ENCODE results near the gene IKZF1. TPM values are rescaled to one million over a fixed set of nuclear protein-coding genes. Genes with fewer than 3 reads are reported as not detected.

Gene IKZF1
- total RNA-seq, 1 experiment from 2014 or later: 0.77 TPM

DNA sequence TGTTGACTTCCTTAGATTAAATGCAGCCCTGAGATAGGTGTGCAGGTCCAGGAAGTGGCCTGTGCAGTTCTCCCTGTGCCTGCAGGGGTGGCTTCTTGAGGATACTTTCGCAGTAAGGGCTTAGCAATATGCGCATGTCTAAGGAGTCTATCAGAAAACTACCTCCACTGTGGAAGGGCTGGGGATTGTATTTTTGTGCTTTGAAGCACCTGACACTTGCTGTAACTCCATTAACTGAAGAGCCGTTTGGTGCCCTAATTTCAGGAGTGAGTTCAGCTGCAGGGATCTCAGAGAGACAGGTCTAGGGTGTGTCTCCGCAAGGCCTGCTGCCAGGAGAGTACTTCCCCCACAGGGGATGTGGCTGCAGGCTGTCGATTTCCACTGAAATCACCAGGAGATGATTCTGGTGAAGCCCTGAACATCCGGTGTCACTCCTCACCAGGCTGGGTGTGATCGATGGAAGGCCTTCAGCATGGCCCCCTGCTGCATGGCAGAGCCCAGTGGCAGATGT is 35.5 kb downstream of the IKZF1 start:
- H3K27me3 ChIP-seq (ENCODE audit: control insufficient read depth, insufficient read depth, low read length): peaks cover 17% of the 10 kb centered on the region
- POLR2A ChIA-PET: no interaction called here

DNA sequence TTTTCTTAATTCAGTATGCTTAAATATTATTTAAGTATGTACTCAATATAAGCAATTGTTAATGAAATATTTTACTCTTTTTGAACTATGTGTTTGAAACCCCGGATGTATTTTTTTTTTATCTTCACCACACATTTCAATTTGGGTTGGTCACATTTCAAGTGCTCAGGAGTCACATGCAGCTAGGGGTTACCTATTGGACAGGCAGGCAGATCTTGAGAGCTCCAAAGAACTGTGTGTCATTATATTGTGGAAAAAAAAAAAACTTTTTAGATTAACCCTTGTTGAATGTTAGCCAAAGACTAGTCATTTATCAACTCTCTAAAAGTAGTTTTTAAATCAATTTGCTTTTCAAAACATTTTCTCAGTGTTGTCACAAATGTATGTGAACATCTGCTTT is 37.2 kb downstream of the IKZF1 start:
- Histone ChIP-seq H3K4me1 (ENCODE audit: control insufficient read depth, insufficient read depth, low read length) (peaks cover 6% of the 10 kb centered on the region; the same call in 1 of the 2 replicates), H3K4me3 (ENCODE audit: low read depth in 2 of 2, low read length in 2 of 2) (no peak overlapping the region), H3K36me3 (ENCODE audit: control insufficient read depth, insufficient read depth, low read length) (no peaks in the 10 kb centered on the region), H3K27ac (ENCODE audit: low read length) (no peak overlapping the region), H3K9me3 (ENCODE audit: control insufficient read depth, insufficient read depth, low read depth, low read length) (no peaks in the 10 kb centered on the region), H3K27me3 (ENCODE audit: control insufficient read depth, insufficient read depth, low read length) (peaks cover 21% of the 10 kb centered on the region)
- BruUV-seq (replicated peaks): no TSS peak
- in situ Hi-C loops (cut with HindIII; ENCODE audit: low pct_unique_long_range_greater_than_20kb, low sequenced_read_pairs) (no loop called here), intact Hi-C loops (cut with micrococcal nuclease; ENCODE audit: unreplicated experiment) (no loop called here)
- ChIA-PET POLR2A (no interaction called here), CTCF (no interaction called here)
- no peak for DNase-seq (ENCODE audit: low read depth, low spot score)
- no peak for ATAC-seq
- no peak for TF ChIP-seq POLR2AphosphoS5 (IDR thresholded peaks at IDR 0.05; ENCODE audit: low read depth, low read length)
- TF ChIP-seq SIN3A (IDR thresholded peaks at IDR 0.05; ENCODE audit: borderline replicate concordance, insufficient read depth, low read depth, low read length): no peak
- TF ChIP-seq, protein P1, sequence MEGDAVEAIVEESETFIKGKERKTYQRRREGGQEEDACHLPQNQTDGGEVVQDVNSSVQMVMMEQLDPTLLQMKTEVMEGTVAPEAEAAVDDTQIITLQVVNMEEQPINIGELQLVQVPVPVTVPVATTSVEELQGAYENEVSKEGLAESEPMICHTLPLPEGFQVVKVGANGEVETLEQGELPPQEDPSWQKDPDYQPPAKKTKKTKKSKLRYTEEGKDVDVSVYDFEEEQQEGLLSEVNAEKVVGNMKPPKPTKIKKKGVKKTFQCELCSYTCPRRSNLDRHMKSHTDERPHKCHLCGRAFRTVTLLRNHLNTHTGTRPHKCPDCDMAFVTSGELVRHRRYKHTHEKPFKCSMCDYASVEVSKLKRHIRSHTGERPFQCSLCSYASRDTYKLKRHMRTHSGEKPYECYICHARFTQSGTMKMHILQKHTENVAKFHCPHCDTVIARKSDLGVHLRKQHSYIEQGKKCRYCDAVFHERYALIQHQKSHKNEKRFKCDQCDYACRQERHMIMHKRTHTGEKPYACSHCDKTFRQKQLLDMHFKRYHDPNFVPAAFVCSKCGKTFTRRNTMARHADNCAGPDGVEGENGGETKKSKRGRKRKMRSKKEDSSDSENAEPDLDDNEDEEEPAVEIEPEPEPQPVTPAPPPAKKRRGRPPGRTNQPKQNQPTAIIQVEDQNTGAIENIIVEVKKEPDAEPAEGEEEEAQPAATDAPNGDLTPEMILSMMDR (IDR thresholded peaks at IDR 0.05): no peak
- no peak for TF ChIP-seq TCF7L2 (IDR thresholded peaks at IDR 0.05; ENCODE audit: low read depth, low read length)
- TF ChIP-seq, protein P2, sequence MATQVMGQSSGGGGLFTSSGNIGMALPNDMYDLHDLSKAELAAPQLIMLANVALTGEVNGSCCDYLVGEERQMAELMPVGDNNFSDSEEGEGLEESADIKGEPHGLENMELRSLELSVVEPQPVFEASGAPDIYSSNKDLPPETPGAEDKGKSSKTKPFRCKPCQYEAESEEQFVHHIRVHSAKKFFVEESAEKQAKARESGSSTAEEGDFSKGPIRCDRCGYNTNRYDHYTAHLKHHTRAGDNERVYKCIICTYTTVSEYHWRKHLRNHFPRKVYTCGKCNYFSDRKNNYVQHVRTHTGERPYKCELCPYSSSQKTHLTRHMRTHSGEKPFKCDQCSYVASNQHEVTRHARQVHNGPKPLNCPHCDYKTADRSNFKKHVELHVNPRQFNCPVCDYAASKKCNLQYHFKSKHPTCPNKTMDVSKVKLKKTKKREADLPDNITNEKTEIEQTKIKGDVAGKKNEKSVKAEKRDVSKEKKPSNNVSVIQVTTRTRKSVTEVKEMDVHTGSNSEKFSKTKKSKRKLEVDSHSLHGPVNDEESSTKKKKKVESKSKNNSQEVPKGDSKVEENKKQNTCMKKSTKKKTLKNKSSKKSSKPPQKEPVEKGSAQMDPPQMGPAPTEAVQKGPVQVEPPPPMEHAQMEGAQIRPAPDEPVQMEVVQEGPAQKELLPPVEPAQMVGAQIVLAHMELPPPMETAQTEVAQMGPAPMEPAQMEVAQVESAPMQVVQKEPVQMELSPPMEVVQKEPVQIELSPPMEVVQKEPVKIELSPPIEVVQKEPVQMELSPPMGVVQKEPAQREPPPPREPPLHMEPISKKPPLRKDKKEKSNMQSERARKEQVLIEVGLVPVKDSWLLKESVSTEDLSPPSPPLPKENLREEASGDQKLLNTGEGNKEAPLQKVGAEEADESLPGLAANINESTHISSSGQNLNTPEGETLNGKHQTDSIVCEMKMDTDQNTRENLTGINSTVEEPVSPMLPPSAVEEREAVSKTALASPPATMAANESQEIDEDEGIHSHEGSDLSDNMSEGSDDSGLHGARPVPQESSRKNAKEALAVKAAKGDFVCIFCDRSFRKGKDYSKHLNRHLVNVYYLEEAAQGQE (IDR thresholded peaks at IDR 0.05; ENCODE audit: insufficient read depth in 1 of 2, low read depth in 2 of 2, low read length in 1 of 2): no peak

More for the DNA sequence above, 35.5 kb downstream of the IKZF1 start:
- intact Hi-C loops (cut with micrococcal nuclease; ENCODE audit: unreplicated experiment): no loop called here
- DNase-seq (ENCODE audit: low read depth, low spot score) (no peak), ATAC-seq (no peak)
- no peak overlapping the region for H3K27ac ChIP-seq (ENCODE audit: low read length)
- H3K36me3 ChIP-seq (ENCODE audit: control insufficient read depth, insufficient read depth, low read length): no peaks in the 10 kb centered on the region
- CTCF ChIA-PET: no interaction called here
- no peak overlapping the region for H3K4me3 ChIP-seq (ENCODE audit: low read depth in 2 of 2, low read length in 2 of 2)
- TF ChIP-seq, protein P1 (IDR thresholded peaks at IDR 0.05): no peak
- no peak for TF ChIP-seq TCF7L2 (IDR thresholded peaks at IDR 0.05; ENCODE audit: low read depth, low read length)
- TF ChIP-seq POLR2AphosphoS5 (IDR thresholded peaks at IDR 0.05; ENCODE audit: low read depth, low read length): no peak
- TF ChIP-seq, protein P2 (IDR thresholded peaks at IDR 0.05; ENCODE audit: insufficient read depth in 1 of 2, low read depth in 2 of 2, low read length in 1 of 2): no peak
- no TSS peak for BruUV-seq (replicated peaks)
- in situ Hi-C loops (cut with HindIII; ENCODE audit: low pct_unique_long_range_greater_than_20kb, low sequenced_read_pairs): no loop called here
- no peaks in the 10 kb centered on the region for H3K4me1 ChIP-seq (ENCODE audit: control insufficient read depth, insufficient read depth, low read length)
- H3K9me3 ChIP-seq (ENCODE audit: control insufficient read depth, insufficient read depth, low read depth, low read length): no peaks in the 10 kb centered on the region
